ENCODE results near the gene PPCDC.

Gene PPCDC

GRCh38 chr15:75016431-75016830, 7.0 kb upstream of the PPCDC start:
- DNase-seq (ENCODE audit: low spot score), result no peak

- DNase-seq (ENCODE audit: low spot score), result no peak
These were observed 3.5 kb upstream of the PPCDC start for GRCh38 chr15:75019916-75020315.

GRCh38 chr15:75021341-75021740, 2.0 kb upstream of the PPCDC start:
- DNase-seq (ENCODE audit: low spot score), result no peak

GRCh38 chr15:75022783-75023180, 608 bp upstream of the PPCDC start:
- no peak for DNase-seq (ENCODE audit: low spot score)

GRCh38 chr15:75023872-75024636, 664 bp downstream of the PPCDC start:
- peak; percentile 38 for DNase-seq (ENCODE audit: low spot score)

- DNase-seq (ENCODE audit: low spot score), result no peak
These were observed 1.7 kb downstream of the PPCDC start for GRCh38 chr15:75025107-75025506.

GRCh38 chr15:75025548-75026260, 2.3 kb downstream of the PPCDC start:
- DNase-seq (ENCODE audit: low spot score), result no peak

- DNase-seq (ENCODE audit: low spot score), result no peak
These were observed 4.2 kb downstream of the PPCDC start for GRCh38 chr15:75027551-75027950.

GRCh38 chr15:75028991-75029377, 5.6 kb downstream of the PPCDC start:
- no peak for DNase-seq (ENCODE audit: low spot score)

- DNase-seq (ENCODE audit: low spot score), result peak; percentile 90
These were observed 6.1 kb downstream of the PPCDC start for GRCh38 chr15:75029378-75030022.

- DNase-seq (ENCODE audit: low spot score), result no peak
These were observed 6.6 kb downstream of the PPCDC start for GRCh38 chr15:75030023-75030413.

GRCh38 chr15:75030424-75030823, 7.0 kb downstream of the PPCDC start:
- no peak for DNase-seq (ENCODE audit: low spot score)

- no peak for DNase-seq (ENCODE audit: low spot score)
These were observed 8.5 kb downstream of the PPCDC start for GRCh38 chr15:75031848-75032247.

GRCh38 chr15:75032395-75032794, 9.0 kb downstream of the PPCDC start:
- no peak for DNase-seq (ENCODE audit: low spot score)

GRCh38 chr15:75033809-75034208, 10.4 kb downstream of the PPCDC start:
- DNase-seq (ENCODE audit: low spot score), result no peak

GRCh38 chr15:75034615-75035014, 11.2 kb downstream of the PPCDC start:
- no peak for DNase-seq (ENCODE audit: low spot score)

GRCh38 chr15:75036212-75036616, 12.8 kb downstream of the PPCDC start:
- DNase-seq (ENCODE audit: low spot score), result no peak

- DNase-seq (ENCODE audit: low spot score), result no peak
These were observed 14.3 kb downstream of the PPCDC start for GRCh38 chr15:75037685-75038084.

GRCh38 chr15:75038231-75038630, 14.8 kb downstream of the PPCDC start:
- no peak for DNase-seq (ENCODE audit: low spot score)

GRCh38 chr15:75042730-75043508, 19.5 kb downstream of the PPCDC start:
- peak; percentile 32 for DNase-seq (ENCODE audit: low spot score)

- DNase-seq (ENCODE audit: low spot score), result peak; percentile 95
These were observed 20.3 kb downstream of the PPCDC start for GRCh38 chr15:75043509-75044257.

Data from hepatic stellate cell (primary cell).